ENCODE results near the gene NXF1.
A peak's percentile ranks its signal among the peaks of the same experiment; 100 is the strongest.
"Not testable (repeated sequence)": the region's sequence is repeated elsewhere in the genome, so short reads cannot be mapped to it uniquely, and the experiment has no call there.

Gene NXF1

DNA sequence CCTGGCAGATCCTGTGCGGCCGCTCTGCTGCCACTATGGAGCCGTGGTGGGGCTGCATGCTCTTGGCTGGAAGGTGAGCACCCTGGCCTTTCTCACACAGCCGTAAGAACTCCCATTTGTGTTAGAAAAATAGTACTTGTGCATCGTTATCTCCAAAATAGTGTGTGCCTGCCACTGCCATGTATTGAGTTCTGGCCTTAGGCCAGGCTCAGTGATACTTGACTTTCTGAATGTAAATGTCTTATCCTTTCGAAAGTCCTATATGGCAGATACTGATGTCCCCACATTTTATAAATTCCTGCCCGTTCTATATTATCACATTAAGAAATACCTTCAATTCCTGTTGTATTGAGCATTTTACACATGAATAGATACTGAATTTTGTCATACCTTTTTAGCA, 22.5 kb downstream of the NXF1 start:
- DNase-seq = no peak

DNA sequence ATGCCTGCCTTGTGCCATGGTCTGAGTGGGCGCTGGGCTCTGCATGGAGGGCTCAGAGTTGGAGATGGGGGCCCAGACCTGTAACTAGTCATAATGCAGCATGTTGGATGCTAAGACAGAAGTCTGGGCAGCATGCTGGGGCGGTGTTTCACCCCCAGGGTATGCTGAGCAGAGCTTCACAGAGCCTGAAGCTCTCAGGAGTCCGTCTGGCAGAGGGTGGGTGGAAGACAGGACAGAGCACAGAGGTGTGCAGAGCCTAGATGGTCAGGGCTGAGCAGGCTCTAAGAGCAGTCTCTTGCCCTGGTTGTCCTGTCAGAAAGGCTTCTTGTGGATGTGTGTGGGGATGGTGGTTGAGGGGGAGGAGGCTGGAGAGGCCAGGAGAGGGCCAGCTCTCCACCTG, 26.8 kb downstream of the NXF1 start:
- no peak for DNase-seq

DNA sequence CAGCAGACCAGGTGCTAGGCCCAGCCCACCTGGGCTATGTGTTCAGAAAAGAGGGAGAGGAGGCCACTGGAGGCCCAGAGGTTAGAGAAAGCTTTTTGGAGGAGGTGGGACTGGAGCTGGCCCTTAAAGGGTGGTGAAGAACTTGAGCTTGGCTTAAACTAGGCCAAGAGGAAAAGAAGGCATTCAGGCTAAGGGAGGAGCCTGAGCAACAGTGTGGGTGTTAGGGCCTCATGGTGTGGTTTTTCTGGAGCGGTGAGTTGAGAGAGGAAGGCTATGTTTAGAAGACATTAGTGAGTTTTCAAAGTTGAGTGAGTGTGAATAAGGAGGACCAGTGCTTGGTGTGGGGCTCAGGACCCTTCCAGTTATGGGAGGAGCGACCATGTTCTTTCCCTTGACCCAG, 27.9 kb downstream of the NXF1 start:
- no peak for DNase-seq

DNA sequence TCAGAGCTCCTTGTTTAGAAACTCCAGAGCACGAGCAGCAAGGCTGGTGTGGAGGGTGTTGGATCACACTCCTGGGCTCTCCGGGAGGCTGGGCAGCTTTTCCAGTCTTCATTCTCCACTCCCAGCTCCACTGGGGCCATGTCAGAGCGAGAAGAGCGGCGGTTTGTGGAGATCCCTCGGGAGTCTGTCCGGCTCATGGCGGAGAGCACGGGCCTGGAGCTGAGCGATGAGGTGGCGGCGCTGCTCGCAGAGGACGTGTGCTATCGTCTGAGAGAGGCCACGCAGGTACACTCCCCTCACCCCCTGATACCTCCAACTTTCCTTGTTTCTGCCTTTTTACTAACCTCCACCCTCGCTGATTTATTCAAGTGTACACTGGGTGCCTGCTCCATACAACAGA, 29.6 kb downstream of the NXF1 start:
- DNase-seq = no peak

DNA sequence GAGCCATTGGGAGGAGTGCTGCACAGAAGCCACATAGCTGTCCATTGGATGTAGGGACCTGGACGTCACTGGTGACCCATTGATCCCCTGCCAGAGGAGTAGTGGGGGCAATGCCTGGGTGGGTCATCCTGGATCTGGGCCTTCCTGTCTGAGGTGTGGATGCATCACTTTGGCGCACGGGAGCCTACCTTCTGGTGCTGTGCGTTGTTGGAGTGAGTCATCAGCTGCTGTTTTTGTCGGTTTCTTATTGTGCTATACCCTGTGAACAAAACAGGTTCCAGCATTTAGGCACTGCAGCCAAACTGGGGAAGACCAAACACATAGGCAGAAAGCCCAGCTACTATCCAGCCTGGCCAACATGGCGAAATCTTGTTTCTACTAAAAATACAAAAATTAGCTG, 30.8 kb downstream of the NXF1 start:
- DNase-seq = no peak

DNA sequence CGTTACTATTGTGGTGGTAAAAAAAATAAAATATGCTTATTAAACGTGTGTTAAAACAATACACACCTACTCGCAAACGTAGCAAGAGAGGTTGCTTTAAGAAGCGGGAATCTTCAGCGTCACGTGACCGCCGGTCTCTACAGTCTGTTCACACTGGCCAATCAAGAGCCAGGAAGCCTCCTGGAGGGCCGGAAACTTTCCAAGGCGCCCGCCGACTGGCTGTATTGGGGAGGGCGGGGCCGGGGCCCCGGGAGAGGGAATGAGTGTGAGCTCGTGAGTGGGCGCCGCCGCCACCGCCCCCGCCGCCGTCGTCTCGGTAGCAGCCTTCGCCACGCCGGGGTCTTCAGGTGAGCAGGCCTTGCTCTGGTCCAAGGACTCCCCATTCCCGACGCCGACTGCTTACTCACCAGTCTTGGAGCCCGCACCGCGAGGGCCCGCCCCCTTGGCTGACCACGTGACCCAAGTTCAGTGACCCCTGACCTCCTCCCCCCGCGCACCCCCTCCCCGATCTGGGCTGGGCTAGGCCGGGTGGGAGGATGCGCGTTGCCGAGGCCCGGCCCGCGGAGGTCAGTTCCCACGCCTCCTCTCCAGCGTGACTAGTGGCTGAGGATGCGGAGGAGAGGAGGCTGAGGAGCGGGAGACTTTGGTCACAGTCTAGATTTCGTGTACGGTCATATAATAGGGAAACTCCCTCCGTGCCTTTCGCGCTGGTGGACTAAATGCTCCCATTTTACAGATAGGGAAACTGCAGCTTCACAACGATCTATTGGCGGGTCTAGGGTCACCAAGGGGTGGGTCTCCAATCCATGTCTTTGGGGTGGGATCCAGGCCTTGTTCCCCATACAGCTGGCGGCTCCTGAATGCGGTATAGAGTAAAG, 33.9 kb downstream of the NXF1 start, which contains the start of gene TAF6L:
TSS of gene TAF6L (plus strand) at position 253 of the 878 bp plus-strand sequence. CDS start 4,388 bp downstream, outside the sequence.
- DNase-seq = peak; percentile 89

DNA sequence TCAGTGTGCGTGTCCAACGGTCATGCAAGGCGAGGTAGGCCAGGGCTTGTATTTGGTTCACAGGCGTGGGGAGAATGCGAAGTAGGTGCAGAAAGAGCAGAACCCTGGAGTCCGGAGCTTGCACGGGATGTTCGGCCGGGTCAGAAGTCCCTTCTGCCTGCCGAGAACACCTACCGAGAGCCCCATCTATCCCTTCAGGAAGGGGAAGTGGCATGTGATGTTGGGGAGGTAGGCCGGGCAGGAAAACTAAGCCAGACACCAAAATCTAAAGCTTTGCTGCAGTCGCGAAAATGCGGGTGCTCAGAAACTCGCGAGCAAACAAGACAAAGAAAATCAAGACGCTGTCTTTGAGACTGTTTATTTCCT, 34.5 kb downstream of the NXF1 start:
- DNase-seq = peak; percentile 39

DNA sequence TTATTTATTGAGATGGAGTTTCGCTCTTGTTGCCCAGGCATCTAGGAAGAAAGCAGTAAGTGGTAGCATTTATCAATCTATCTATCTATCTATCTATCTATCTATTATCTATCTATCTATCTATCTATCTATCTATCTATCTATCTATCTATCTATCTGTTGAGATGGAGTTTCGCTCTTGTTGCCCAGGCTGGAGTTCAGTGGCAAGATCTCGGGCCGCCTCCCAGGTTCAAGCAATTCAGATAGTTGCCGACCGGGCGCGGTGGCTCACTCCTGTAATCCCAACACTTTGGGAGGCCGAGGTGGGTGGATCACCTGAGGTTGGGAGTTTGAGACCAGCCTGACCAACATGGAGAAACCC, 44.4 kb downstream of the NXF1 start:
- DNase-seq = not testable (repeated sequence)

DNA sequence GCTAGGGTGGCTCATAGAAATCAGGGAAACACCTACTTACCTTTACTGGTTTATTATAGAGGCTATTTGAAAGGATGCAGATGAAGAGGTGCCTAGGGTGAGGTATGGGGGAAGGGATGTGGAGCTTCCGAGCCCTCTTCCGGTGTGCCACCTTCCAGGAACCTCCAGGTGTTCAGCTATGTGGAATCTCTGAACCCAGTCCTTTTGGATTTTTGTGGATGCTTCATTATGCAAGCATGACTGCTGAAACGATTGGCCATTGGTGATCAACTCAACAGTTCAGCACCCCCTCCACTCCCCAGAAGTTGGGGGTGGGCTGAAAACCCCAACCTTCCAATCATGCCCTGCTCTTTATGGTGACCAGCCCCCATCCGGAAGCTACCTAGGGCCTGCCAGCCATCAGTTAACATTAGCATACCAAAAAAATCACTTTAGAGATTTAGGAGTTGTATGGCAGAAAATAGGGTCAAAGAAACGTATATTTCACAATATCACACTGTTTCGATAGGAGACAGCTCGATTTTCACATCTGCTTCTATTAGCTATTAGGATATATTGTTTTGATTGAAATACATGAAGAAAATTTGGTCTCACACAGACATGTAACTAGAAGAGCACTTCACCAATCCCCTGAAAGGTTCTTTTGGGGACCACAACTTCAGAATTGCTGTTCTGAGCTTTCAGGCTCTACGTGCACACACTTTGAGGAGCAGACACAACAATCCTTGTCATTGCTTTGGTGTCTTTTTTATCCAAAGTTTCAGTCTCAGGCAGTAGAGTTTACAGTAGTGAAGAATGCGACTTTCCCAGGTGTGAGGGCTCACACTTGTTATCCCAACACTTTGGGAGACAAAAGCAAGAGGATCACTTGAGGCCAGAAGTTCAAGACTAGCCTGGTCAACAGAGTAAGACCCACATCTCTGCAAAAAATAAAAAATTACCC, 47.1 kb downstream of the NXF1 start:
- no peak for DNase-seq

DNA sequence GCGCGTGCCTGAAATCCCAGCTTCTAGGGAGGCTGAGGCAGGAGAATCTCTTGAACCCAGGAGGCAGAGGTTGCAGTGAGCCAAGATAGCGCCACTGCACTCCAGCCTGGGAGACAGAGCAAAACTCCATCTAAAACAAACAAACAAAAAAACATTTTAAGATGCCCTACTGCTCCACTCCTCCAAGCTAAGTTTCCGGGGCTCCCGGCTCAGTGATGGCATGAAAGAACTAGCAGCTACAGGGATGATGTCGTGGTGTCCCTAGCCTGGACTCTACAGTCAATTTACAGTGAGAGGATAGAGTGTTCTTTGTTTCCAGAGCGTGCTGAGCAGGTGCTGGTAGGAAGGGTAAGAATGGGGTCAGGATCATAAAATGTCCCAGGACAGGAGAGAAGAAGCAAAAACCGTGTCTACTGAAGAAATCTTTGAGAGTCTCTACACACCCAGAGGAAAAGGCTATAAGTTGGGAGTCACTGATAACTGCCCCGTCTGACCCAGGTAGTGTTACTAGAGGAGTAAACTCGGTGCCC, 50.1 kb downstream of the NXF1 start:
- no peak for DNase-seq

DNA sequence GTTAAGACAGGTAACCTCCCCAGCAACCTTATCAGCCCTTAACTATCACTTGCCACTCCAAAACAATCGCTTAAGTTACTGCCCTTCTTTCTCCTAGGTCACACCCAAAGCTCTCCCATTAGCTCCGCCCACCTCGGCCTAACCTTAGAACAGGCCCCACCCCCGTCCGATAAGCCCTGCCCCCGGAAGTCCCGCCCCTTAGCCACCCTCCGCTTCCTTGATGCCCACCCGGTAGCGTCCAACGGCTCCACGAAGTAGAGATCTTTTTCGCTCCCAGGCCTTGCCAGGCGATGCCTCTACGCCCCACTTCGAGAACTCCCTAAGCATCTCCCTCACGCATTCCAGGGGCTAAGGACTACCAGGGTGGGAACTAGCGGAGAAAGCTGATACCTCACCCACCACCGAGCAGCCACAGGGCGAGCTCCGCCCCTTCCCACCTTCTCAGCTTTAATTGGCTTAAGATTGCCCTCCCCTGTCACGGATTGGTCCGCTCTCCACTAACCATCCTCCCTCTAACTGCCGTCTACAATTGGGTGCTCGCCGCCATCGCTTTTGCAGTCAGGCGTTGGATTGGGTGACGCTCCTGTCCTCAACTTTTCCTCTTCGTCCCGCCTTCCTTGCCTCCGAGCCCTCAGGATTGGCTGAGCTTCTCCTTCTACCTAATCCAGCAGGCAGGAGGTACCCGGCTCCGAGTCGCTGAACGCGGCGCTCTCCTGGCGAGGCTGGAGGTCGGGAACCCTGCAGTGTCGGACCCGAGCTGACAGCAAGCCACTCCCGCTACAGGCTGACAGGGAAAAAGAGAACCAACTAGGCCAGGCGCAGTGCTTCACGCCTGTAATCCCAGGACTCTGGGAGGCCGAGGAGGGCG, 51.3 kb downstream of the NXF1 start, which contains the start of gene ZBTB3:
TSS of gene ZBTB3 (minus strand) at position 425 of the 868 bp plus-strand sequence. CDS start 496 bp downstream, outside the sequence.
- peak; percentile 93 for DNase-seq

DNA sequence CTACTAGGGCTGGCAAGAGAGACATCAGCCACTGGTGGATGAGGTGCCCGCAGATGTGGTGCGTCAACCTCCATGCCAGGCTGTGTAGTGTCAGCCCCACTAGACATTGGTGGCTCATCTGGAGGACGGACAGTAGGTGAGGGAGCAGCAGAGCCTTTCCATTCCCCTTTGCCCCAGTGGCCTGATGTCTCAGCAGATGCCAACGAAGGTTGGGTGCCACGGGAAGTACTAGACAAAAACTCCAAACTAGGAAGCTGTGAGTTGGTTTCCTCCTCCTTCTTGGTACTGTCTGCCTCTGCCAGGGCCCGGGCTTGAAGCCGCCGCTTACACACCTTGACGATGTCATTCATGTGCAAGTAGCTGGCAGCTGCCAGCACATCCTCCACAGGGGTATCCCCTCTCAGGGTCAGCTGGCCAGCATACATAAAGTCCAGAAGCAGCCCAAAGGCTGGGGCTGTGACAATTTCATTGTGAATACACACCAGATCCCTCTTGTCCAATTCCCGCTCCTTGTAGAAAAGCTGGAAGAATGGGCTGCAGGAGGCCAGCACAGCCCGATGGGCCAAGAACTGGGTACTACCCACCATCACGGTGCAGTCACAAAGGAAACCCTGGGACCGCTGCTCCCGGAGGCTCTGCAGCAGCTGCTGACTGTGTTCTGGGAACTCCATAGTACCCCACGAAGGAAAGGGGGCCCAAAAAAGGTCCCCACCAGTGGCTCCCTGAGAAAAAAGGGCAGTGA, 52.1 kb downstream of the NXF1 start:
- peak; percentile 21 for DNase-seq

DNA sequence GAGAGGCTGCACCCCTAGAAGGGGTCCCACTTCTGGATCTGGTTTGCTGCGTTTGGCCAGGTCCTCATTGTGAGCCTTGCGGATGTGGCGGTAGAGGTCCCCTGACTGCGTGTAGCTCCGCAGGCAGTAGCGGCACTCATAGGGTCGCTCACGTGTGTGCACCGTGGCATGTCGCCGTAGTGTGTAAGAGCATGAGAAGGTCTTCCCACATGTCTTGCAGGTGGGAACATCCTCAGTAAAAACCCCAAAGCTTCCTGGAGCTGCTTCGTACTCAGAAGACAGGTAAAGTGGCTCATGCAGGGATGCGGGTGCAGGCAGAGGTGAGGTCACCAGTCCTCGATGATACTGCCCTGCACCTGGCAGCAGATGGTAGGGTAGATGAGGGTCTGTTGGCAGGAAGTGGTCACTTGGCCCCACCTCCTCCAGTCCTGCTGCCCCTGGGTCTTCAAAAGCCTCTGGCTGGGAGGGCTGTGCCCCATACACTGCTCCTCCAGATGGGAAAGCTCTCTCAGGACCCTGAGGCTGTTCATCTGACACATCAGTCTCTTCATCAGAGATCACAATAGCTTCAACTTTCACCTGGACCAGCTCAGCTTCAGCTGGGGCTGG, 53.0 kb downstream of the NXF1 start:
- DNase-seq = no peak

DNA sequence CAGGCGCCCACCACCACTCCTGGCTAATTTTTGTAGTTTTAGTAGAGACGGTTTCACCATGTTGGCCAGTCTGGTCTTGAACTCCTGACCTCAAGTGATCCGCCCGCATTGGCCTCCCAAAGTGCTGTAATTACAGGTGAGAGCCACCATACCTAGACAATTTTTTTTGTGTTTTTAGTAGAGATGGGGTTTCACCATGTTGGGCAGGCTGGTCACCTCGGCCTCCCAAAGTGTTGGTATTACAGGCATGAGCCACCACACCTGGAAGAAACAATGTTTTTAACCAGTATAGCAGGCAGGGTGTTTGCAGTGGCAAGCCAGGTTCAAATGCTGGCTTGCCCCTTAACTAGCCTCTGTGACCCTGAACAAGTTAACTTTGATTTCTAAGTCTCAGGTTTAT, 55.3 kb downstream of the NXF1 start:
- not testable (repeated sequence) for DNase-seq

DNA sequence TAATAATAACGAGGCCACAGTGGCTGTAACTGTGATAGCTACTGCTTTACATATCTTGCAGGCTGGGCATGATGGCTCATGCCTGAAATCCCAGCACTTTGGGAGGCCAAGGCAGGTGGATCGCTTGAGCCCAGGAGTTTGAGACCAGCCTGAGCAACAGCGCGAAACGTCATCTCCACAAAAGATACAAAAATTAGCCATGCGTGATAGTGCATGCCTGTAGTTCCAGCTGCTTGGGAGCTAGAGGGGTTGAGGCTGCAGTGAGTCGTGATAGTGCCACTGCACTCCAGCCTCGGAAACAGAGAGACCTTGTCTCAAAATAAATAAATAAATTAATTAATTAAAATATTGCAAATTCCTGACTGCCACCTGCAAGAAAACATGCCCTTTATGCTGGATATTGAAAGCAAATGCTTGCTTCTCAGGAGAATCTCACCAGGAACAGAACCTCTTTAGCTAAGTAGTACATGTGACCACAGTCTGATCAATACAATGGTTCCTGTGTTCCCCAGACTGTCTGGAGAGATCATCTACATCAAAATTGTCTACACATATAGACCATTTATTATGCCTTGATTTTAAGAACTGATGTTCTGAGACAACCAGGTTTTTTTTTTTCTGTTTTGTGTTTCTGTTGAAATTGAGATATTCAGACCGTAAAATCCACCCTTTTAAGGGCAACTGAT, 57.6 kb downstream of the NXF1 start:
- DNase-seq = no peak
